ENCODE measurements around the gene ACTBL2.

The ACTBL2 gene

DNA sequence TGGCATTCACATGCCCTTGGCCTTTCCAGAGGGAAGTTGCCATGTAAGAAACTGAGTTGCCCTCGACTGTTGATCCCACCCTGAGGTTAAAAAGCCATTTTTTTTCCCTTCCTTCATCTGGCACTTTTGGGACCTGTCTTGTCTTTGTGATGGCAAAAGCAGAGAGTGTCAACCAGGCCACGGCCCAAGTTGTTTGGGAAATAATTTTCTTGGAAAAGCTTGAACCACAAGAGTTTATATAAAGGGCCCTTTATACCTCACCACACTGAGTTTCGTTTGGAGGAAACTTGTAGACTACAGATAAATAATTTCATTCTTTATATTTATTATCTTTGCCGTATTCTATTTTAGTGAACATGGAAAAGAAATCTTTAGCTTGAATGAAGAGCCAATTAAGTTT, 34.3 kb downstream of the ACTBL2 start:
- no peak for DNase-seq

DNA sequence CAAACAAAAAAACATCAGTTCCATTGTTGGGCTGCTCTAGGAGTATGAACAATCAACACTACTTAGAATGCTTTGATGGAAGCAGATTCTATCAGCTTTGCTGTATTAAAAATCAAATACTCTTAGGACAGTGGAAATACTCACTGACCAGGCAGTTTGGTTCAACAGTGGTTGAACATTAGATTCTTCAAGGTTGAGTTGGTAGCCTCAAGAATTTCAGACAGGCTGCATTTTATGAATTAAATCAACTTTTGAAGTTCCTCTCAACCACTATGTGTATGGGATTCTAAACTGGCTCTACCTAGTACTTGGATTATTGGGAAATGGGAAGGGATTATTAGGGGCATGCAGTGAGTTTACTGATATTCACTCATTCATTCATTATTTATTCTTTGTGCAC, 35.0 kb downstream of the ACTBL2 start:
- no peak for DNase-seq

DNA sequence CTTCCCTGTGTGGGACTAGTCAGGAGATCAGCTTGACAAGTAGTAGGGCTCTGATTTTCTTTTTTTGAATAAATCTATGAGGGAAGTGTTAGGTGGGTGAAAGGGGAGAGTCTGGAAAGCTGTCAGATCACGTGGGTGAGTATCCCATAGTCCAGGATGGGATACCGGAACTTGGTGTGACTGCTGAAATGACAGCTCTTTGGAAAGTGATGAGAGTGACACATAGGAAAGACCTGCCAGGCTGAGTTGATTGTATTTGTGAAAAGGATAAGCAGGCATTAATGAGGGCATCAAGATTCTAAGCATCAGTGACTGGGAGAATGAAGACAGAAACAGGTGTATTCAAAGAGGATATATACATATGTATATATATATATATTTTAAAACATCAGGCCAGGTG, 35.6 kb downstream of the ACTBL2 start:
- no peak for DNase-seq

DNA sequence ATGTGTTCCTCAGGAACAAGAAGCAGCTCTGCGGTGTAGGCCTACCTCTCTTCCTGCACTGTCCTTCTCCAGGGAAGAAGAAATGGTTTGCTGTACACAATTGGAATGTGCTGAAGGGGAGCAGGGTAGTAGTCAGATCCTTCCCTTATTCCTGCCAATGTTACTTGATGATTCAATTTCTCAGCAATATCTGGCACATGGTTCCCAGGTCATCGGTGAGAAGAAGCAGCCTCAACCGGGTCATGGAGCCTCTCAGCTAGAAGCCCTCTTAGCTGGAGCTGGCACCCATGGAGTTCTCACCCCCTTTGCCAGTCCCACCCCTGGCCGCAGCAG, 36.9 kb downstream of the ACTBL2 start:
- no peak for DNase-seq

DNA sequence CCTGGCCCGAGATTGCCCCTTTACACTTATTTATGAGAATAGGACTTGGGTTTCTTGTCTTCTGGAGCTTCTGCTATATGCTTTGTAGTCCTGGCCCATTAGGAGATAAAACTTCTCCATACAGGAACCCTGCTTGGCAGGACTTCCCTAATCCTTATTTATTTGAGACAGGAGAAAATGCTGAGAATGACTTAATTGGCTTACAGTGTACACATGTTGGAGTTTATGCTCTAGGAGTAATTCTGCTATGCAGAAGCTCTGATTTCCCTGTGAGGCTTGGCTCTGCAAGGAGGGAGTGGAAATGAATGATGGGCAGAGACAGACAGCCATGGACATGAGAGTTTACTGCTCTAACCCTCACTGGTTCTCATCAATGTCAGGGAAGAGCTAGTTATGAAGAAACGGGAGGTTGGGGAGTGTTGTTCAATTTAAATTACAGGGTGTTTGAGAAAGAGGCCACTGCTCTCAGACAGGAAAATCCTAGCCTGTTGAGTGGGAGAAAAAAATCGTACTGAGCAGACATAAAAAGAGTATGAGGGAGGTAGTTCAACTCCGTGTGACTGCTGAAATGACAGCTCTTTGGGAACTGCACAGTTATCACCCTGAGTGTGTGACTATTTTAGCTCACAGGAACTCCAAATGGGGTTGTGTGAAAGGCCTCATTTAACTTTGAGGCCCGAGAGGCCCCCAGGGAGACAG, 37.5 kb downstream of the ACTBL2 start:
- no peak for DNase-seq

DNA sequence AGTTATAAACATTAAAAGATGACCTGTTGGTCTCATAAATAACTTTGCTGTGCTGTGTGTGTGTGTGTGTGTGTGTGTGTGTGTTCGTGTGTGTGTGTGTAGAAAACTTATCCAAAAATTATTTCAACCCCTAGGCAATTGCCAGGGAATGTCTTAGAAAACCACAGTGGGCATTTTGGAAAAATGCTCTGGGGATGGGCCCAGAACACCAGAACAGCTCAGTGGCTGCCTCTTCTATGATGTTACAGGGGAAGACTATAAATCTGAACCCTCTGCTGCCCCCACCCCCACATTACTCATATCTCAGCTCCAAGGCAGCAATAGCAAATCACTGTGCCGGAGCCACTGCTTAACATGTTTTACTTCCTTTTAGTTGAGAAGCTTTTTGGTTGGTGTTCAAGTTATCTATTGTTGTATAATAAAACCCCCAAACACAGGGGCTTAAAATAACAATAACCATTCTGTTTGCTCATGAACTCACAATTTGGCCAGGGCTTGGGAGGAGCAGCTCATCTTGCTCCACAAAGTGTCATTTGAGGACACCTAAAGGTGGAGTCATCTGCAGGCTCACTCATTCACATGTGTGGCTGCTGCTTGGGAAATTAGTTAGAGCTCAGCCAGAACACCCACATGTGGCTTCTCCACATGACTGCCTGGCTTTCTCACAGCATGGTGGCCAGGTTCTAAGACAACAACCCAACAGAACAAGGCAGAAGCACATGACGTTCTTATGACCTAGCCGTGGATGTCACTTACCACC, 40.4 kb downstream of the ACTBL2 start:
- DNase-seq: no peak

DNA sequence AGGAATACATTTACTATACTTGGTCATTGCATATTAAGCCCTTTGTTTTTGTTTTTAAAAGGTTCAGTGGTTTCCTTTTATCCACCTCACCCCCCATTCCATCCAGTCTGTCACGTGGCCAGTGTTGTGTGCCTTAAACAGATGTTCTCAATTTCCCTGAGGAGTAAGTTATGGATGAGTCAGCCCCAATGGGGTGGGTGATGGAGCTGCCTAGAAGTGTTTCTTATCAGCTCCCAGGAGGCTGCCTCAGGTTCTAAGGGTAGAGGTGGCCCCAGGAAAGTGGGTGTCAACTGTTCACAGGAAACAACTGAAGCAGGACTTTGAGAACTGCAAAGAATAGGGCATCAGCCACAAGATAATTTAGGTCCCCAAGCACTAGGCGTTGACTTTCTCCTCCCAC, 41.1 kb downstream of the ACTBL2 start:
- DNase-seq: no peak

DNA sequence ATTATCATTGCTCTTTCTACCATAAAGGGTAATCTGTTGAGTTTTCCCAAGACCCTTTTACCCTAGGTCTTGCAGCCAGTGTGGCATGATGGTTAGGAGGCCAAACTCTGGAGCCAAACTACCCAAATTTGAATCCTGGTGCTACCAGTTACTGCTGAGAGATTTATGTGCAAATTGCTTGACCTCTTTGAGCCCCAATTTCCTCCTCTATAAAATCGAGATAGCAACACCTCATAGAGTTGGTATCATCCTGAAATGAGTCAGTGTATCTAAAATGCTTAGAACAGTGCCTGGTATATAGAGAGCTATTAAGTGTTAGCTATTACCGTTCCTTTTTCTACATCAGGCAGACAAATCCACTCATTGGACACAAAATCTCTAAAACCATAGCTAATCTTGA, 43.0 kb downstream of the ACTBL2 start:
- no peak for DNase-seq

DNA sequence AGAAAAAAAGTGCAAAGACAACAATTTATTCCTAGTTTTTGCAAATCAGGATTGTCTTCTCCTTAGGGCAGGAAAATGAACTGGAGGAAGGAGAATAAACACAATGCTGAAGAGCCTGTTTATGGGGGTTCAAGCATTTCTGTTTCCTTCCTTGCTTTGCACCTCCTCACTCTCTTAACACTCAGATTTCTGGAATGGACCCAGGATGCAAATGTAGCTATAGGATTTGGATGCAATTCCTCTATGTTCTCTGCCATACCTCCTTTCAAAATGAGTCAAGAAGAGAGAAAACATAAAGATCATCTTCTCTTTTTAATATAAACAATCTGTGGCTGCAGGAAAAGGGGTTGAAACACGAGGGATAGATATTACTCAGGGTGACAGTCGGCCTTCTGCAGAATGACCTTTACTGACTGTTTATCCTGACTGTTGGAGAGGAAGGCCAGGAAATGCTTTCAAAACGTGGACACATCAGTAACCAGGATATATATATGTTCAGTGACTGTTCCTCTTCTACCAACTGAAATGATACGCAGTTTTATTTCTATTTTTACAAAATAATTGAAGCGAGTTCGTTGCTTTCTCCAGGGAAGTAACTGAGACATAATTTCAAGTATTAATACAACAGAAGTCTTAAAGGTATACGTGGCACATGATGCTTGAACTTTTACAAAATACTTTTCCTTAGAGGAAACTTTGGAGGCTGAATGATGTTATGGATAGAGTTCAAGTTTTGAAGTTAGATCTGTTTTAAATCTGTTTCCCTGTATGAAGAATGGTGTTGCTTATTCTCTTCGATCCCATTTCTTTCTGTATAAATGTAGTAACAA, 44.4 kb downstream of the ACTBL2 start:
- DNase-seq: no peak

DNA sequence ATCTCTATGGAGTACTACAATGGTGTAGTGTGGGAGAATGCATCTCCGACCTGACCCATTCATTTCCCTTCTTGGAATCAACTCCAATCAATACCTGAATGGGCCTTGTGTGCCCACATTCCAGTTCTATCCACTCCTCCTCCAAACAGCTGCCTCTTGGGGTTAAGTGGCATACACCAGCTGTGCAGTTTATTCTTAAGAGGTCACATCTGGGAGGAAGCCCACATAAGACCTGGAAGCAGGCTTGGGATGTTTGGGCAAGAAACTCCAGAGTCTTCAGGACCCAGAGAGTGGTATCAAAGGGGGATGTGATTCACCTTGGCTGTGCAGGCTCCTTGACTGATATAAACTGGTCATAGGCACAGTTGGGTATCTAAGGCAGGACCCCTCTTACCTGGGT, 46.0 kb downstream of the ACTBL2 start:
- DNase-seq: no peak

DNA sequence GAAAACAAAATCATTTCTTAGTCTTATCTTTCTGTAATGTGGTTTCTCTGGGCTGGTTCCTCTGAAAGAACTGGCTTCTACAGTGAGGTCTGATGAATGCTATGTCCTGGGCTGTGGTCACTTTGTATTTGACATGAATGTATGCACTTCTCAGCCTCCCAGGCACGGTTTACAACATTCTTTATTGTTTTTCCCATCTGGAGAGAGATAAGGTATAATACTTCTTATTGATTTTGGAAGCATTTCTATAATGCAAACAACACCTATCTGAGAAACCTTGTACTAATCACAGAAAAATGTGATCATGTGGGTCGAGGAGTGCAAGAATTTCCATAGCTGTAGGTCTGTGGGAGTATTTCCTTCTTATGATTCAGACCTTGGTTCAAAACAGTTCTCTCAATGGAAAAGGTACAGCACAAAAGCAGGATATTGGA, 46.9 kb downstream of the ACTBL2 start:
- DNase-seq: no peak

DNA sequence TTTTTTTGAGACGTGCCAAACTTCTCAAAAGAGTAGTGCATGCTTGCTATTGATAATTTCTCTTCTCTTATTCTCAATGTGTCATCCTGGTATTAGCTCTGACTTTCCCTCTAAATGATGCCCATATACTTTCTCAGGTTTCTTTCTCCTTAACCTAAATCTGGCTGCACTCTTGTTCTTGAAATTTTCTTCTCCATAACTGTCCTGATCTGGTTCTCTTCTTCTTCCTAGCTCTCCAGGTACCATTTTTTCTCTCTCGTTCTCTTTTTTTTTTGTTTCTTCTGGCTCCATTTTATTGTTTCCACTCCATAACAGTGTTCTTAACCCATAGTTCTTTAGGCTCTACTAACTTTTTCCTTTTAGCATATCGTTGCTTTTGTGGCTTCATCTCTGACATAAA, 47.9 kb downstream of the ACTBL2 start:
- DNase-seq: no peak

DNA sequence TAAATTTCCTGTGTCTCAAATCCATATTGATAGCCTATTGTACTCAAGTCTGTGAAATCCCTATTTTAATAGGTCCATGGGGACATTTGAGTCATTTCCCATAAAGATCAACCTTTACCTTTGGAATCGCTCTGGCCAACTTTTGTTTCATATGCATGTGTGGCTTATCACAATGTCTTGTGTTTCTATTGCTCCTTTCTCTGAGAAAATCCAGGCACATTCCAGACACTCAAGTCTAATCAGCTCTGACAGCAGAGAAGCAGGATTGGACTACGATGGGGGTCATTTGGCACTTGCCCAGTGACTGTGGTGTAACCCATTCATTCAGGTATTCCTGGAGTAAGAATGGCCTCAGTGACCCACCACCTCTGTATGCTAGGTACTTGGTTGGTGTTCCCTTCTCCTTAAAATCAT, 48.4 kb downstream of the ACTBL2 start:
- DNase-seq: no peak

DNA sequence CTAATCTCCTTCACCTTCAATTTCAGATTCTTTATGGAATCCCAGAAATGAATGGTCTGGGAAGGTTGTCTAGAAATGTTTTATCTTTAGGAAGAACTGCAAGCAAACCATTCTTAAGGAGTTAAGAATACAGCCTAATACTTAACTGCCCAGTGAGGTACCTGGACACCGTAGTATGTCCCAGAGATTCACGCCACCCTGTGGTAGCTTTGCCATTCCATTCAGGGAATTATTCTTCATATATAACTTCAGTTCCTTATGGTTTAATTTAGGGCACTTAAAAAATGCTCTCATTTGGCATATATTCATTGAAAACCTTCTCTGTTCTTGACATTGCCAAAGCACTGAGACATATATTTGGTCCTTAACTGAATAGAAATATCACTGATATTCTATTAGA, 49.7 kb downstream of the ACTBL2 start:
- DNase-seq: no peak

DNA sequence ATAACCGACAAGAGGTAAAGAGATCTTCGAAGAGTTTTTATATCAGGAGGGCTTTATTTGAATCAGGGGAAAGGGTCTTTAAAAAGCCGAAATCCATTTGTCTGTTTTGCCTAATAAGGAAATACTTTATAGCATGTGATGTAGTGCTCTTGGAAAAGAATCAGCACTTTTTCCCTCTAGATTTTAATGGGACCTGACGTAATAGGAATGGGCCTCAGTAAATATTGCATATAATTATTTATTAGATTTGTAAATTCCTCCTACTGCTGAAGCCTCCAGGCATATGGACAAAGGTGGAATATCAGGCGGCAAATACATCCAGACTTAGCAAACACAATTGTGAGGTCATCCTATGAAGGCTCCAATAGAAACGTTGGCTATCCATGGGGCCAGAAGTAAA, 50.9 kb downstream of the ACTBL2 start:
- no peak for DNase-seq

Data from CD4-positive, alpha-beta T cell treated with Interleukin-17A for 4 hours (primary cell).